Right ventricle myocardium superior (tissue), 1 donor: ENCODE results near the gene WASF2. TPM values are rescaled to one million over a fixed set of nuclear protein-coding genes. Genes with fewer than 3 reads are reported as not detected.

ENCODE experiments used
- ATAC-seq: fragments of 200-7000 bp; cut with Tn5 transposase; one replicate; pipeline ENCODE4 v1.9.1; 2020; ENCODE audit warnings: mild to moderate bottlenecking; ENCODE audit not compliant: poor library complexity
- DNase-seq: peaks from one replicate; pipeline ENCODE4 v3.0.0-alpha.2; 2020
- intact Hi-C: fragments of 100-400 bp; cut with DNase I; formaldehyde crosslinking; loops from one replicate; pipeline ENCODE4 v1.11.2; 2022
- total RNA-seq: library from RNA; stranded (reverse); fragmentation: NEBNext Ultra II Directional; extraction: Animal tissue kit (Norgen Biotek cat#: 25700); gene quantifications from one replicate; pipeline ENCODE4 v1.2.1, GENCODE V29; 2021
- donor health status: DM: no; HTN: yes; CAD: no; lungs with severe emphysema.

The WASF2 gene
- total RNA-seq, 1 donor from 2014 or later: 49.3 TPM

- intact Hi-C loops: no loop called here
- DNase-seq (peak; percentile 86), ATAC-seq (peak; percentile 76)
Measured at GRCh38 chr1:27357281-27358037, 132.5 kb downstream of the WASF2 start.

DNA sequence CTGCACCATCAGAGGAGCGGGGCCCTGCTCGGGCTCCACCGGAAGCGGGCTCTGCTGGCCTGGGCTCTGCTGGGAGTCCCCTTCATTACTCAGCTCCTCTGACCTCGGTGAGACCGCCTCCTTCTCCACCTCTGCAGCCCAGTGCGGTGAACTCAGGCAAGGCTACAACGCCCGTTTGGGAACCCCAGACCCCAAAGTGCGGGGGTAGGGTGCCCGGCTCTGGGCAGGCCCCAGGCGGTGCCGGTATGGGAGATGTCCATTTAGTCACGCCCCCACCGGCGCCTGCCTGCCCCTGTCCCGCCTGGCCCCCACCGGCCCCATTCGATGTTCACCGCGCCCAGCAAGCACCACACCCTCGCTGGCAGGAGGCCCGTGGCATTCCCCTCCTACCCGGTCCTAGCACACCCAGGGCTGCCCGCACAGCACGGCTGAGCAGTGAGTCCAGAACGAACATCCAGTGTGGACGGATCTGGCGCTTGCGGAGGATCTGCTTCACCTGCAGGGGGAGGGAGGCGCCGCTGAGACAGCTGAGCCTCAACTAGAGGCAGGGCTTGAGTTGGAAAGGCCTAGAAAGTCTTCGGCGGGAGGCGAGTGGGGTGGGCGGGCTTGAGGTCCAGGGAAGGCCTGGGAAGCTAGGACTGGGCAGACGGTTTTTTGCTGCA is 133.2 kb downstream of the WASF2 start:
- intact Hi-C loops: no loop called here
- DNase-seq (no peak), ATAC-seq (no peak)

DNA sequence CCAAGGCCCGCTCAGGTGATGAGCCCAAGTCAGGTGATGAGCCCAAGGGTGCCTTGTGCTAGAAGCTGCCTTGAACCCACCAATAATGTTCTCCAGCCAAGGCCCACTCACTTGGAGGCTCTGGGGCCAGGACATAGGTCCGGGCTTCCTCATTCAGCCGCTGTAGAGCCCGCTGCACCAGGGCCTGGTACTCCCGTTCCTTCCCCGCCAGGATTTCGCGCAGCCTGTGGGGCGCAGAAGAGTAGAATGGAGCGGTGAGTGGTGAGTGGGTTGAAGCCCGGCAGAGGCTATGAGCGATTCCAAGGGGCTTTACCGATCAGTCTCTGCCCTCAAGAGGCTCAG is 133.7 kb downstream of the WASF2 start:
- intact Hi-C loops: no loop called here
- no peak for ATAC-seq
- DNase-seq: no peak

- intact Hi-C loops: no loop called here
- no peak for DNase-seq
- no peak for ATAC-seq
Measured at GRCh38 chr1:27355683-27356082, 134.3 kb downstream of the WASF2 start.

Other genes starting within 250 kb of the WASF2 start
- gene TMEM222, start 168.0 kb downstream of the WASF2 start, total RNA-seq: 18.6 TPM
- 0.43 TPM for gene SYTL1, start 148.1 kb downstream of the WASF2 start, total RNA-seq
- 41.0 TPM for gene MAP3K6, start 123.2 kb downstream of the WASF2 start, total RNA-seq
- 15.8 TPM for gene FCN3, start 115.3 kb downstream of the WASF2 start, total RNA-seq
- gene CD164L2, start 106.8 kb downstream of the WASF2 start, total RNA-seq: not detected
- 0.24 TPM for gene GPR3, start 97.5 kb downstream of the WASF2 start, total RNA-seq
- 47.4 TPM for gene AHDC1, start 114.0 kb upstream of the WASF2 start, total RNA-seq
- gene FGR, start 145.0 kb upstream of the WASF2 start, total RNA-seq: 3.7 TPM
- gene IFI6, start 182.0 kb upstream of the WASF2 start, total RNA-seq: 29.2 TPM
- 9.8 TPM for gene FAM76A, start 235.8 kb upstream of the WASF2 start, total RNA-seq